Coronary artery (tissue), 2 donors: ENCODE data around the gene SELENOO.
A peak's percentile ranks its signal among the peaks of the same experiment; 100 is the strongest.

ENCODE experiments used
- DNase-seq: peaks from one replicate; pipeline ENCODE4 v3.0.0-alpha.2; 2017; ENCODE audit warnings: low spot score
- H3K27ac ChIP-seq, 2 donors: fragments of 200-600 bp; sonication (generic); one replicate each; pipeline ENCODE4 v1.5.1; 2016 to 2019
- H3K4me3 ChIP-seq: fragments of 200-600 bp; sonication (generic); 2 replicates; pipeline ENCODE4 v1.5.1; 2016; ENCODE audit warnings: mild to moderate bottlenecking, moderate library complexity
- TF ChIP-seq, protein P1 (sequence below): fragments of 200-600 bp; sonication (generic); IDR thresholded peaks from one replicate; pipeline ENCODE4 v1.5.1; 2019; ENCODE audit warnings: antibody characterized with exemption

Gene SELENOO

GRCh38 chr22:50190941-50191741 lies 9.7 kb upstream of the SELENOO start:
- peak overlapping the region; percentile 77 to 84 for H3K27ac ChIP-seq
- DNase-seq, result no peak
- H3K4me3 ChIP-seq, result peak overlapping the region; percentile 66
- TF ChIP-seq, protein P1, sequence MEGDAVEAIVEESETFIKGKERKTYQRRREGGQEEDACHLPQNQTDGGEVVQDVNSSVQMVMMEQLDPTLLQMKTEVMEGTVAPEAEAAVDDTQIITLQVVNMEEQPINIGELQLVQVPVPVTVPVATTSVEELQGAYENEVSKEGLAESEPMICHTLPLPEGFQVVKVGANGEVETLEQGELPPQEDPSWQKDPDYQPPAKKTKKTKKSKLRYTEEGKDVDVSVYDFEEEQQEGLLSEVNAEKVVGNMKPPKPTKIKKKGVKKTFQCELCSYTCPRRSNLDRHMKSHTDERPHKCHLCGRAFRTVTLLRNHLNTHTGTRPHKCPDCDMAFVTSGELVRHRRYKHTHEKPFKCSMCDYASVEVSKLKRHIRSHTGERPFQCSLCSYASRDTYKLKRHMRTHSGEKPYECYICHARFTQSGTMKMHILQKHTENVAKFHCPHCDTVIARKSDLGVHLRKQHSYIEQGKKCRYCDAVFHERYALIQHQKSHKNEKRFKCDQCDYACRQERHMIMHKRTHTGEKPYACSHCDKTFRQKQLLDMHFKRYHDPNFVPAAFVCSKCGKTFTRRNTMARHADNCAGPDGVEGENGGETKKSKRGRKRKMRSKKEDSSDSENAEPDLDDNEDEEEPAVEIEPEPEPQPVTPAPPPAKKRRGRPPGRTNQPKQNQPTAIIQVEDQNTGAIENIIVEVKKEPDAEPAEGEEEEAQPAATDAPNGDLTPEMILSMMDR, result no peak

DNA sequence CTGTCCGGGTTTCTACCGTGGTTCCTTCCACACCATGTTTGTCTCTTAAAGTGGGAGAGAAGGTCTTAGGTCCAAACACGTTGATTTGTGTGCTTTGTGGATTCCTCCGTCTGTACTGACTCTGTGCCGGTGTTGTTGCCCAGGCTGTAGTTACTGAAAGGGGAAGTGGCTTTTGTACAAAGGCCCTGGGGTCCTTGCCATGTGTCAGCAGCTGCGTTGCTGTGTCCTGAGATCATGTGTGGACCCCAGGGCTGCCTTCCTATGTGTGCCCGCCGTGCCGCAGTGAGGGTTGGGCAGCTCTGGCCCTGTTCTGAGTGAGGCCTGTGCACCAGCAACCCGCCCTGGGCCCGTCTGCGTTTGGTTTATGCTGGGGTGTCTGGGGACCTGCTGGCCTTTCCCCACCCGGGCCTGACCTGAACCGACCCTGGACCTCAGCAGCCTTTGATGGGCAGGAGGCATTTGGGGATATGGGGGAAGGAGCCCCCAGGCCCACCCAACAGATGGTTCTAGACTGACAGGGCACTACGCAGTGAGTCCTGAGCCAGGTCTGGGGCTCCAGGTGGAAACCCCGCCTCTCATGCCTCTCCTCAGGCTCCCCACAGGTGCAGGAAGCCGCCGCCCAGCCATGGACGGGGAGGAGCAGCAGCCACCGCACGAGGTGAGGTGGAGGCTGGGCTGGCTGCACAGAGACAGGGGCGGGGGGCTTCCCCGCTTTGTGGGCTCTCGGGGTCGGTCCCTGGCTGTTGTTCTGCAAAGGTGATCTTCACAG lies 8.2 kb upstream of the SELENOO start:
- H3K27ac ChIP-seq, result no peak overlapping the region

GRCh38 chr22:50193621-50194020 lies 7.2 kb upstream of the SELENOO start:
- TF ChIP-seq, protein P1, result no peak
- Histone ChIP-seq H3K4me3 (no peak overlapping the region), H3K27ac (no peak overlapping the region)
- DNase-seq, result no peak

More for the DNA sequence above, 8.2 kb upstream of the SELENOO start:
- DNase-seq, result no peak
- H3K4me3 ChIP-seq, result no peak overlapping the region
- TF ChIP-seq, protein P1, result no peak

GRCh38 chr22:50194037-50194805 lies 6.6 kb upstream of the SELENOO start:
- Histone ChIP-seq H3K4me3 (no peak overlapping the region), H3K27ac (no peak overlapping the region)
- TF ChIP-seq, protein P1, result no peak
- no peak for DNase-seq

GRCh38 chr22:50196256-50196655 lies 4.6 kb upstream of the SELENOO start:
- no peak overlapping the region for H3K27ac ChIP-seq
- DNase-seq, result no peak
- no peak overlapping the region for H3K4me3 ChIP-seq
- TF ChIP-seq, protein P1, result no peak

DNA sequence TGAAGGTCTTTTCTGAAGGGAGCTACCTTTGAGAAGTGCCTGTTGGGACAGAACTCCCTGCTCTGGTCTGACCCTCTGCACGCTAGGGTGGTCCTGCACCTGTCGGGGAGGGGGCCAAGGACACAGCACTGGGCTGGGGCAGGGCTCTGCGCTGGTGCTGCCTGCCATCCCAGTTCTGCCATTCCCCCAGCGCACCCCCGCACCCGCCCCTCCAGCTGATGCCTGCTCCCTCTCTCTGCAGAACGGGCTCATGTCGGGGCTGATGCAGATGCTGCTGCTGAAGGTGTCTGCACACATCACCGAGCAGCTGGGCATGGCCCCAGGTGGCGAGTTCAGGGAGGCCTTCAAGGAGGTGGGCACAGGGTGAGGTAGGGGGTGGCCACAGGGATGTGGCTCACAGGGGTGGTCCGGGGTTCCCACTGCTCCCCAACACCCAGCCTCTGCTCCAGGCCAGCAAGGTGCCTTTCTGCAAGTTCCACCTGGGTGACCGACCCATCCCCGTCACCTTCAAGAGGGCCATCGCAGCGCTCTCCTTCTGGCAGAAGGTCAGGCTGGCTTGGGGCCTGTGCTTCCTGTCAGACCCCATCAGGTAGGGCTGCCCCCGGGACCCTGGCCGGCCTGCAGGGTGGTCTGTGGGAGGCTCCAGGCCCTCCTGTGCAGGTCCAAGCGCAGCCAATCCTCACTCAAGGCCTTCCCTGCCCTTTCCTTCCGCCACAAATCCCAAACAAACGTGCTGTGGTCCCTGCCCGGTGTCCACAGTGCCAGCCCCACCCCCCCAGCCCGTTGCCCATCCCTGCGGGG lies 3.6 kb upstream of the SELENOO start:
- H3K4me3 ChIP-seq, result no peak overlapping the region
- DNase-seq, result no peak
- TF ChIP-seq, protein P1, result no peak
- H3K27ac ChIP-seq, result no peak overlapping the region
